K562 (cell line): Measurements from ENCODE around the gene SLC23A2. TPM values are rescaled to one million over a fixed set of nuclear protein-coding genes. Genes with fewer than 3 reads are reported as not detected.

Source experiments
- ZBED1 ChIP-seq: IDR thresholded peaks from 2 replicates; pipeline ENCODE4 v1.6.1; 2014
- polyA plus RNA-seq, 8 experiments: library from polyadenylated mRNA; depleted of rRNA in 4 of 8; stranded (reverse) in 5 of 8; unstranded in 3 of 8; fragments of >200 nt; fragmentation: Nextera tagmentation in 2 of 8; fragmentation: Illumina TruSeq in 1 of 8; extraction: Ambion mirVana in 2 of 8; extraction: Trizol in 1 of 8; gene quantifications; 2 replicates each; pipeline versions ENCODE4 v1.2.1 to v1.2.3, GENCODE V29; 2011 to 2014; ENCODE audit warnings: inconsistent platforms in 1 of 8, missing spikeins in 1 of 8
- total RNA-seq, 7 experiments: library from RNA; depleted of rRNA in 6 of 7; stranded (reverse); fragments of >200 nt in 6 of 7; fragmentation: Illumina TruSeq in 2 of 7; extraction: Trizol in 2 of 7; gene quantifications; 2 replicates each; pipeline versions ENCODE4 v1.2.1 to v1.2.3, GENCODE V29; 2011 to 2021; ENCODE audit warnings: low replicate concordance in 1 of 7
- TF ChIP-seq, protein P1 (sequence below): fragments of 450-650 bp; formaldehyde crosslinking; IDR thresholded peaks from 2 replicates; pipeline ENCODE4 v1.4.0; 2022; ENCODE audit warnings: missing genetic modification characterization
- TF ChIP-seq, protein P2 (sequence below): fragments of 450-650 bp; IDR thresholded peaks from 2 replicates; pipeline ENCODE4 v1.6.1; 2016; ENCODE audit warnings: borderline replicate concordance
- TF ChIP-seq, protein P3 (sequence below): fragments of 450-650 bp; IDR thresholded peaks from one replicate; pipeline ENCODE4 v1.6.1; 2018; ENCODE audit warnings: mild to moderate bottlenecking, moderate library complexity; ENCODE audit not compliant: partially characterized antibody

Gene SLC23A2
- total and polyA plus RNA-seq, 9 of the 15 experiments (the other 6 are each of a cell fraction or from before 2014, with no cell fraction given), result 0.39 to 6.7 (median 3.2) TPM

DNA sequence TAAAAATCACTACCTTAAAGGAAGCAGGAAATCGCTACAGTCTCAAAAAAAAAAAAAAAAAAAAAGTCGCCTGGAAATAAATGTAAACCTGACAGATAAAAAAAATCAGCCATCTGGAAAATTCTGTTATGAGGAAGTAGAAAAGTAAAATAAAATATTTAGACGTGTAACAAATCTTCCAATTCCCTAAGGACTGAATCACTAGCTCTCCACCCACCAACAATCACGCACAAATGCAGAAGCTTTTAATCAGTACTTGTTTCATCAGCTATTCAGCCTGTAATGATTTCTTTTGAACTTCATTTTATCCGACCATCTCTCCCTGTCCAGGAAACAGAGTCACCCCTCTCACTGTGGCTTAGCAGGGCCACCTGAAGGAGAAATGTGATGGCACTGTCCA, 59.0 kb downstream of the SLC23A2 start (continued):
- TF ChIP-seq, protein P1, sequence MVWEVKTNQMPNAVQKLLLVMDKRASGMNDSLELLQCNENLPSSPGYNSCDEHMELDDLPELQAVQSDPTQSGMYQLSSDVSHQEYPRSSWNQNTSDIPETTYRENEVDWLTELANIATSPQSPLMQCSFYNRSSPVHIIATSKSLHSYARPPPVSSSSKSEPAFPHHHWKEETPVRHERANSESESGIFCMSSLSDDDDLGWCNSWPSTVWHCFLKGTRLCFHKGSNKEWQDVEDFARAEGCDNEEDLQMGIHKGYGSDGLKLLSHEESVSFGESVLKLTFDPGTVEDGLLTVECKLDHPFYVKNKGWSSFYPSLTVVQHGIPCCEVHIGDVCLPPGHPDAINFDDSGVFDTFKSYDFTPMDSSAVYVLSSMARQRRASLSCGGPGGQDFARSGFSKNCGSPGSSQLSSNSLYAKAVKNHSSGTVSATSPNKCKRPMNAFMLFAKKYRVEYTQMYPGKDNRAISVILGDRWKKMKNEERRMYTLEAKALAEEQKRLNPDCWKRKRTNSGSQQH, result no peak
- TF ChIP-seq ZBED1, result no peak
- TF ChIP-seq, protein P2, sequence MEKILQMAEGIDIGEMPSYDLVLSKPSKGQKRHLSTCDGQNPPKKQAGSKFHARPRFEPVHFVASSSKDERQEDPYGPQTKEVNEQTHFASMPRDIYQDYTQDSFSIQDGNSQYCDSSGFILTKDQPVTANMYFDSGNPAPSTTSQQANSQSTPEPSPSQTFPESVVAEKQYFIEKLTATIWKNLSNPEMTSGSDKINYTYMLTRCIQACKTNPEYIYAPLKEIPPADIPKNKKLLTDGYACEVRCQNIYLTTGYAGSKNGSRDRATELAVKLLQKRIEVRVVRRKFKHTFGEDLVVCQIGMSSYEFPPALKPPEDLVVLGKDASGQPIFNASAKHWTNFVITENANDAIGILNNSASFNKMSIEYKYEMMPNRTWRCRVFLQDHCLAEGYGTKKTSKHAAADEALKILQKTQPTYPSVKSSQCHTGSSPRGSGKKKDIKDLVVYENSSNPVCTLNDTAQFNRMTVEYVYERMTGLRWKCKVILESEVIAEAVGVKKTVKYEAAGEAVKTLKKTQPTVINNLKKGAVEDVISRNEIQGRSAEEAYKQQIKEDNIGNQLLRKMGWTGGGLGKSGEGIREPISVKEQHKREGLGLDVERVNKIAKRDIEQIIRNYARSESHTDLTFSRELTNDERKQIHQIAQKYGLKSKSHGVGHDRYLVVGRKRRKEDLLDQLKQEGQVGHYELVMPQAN, result no peak
- TF ChIP-seq, protein P3, sequence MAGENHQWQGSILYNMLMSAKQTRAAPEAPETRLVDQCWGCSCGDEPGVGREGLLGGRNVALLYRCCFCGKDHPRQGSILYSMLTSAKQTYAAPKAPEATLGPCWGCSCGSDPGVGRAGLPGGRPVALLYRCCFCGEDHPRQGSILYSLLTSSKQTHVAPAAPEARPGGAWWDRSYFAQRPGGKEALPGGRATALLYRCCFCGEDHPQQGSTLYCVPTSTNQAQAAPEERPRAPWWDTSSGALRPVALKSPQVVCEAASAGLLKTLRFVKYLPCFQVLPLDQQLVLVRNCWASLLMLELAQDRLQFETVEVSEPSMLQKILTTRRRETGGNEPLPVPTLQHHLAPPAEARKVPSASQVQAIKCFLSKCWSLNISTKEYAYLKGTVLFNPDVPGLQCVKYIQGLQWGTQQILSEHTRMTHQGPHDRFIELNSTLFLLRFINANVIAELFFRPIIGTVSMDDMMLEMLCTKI, result no peak
